Left lung (tissue), 10 donors: ENCODE measurements around the gene GSG1L2. TPM values are rescaled to one million over a fixed set of nuclear protein-coding genes. Genes with fewer than 3 reads are reported as not detected.

ENCODE experiments used
- ATAC-seq: fragments of 200-7000 bp; cut with Tn5 transposase; one replicate; pipeline ENCODE4 v1.9.1; 2020; ENCODE audit warnings: moderate library complexity
- DNase-seq, 4 donors: peaks; one replicate each; pipeline ENCODE4 v3.0.0-alpha.2; 2013 to 2020
- H3K27ac ChIP-seq, 2 donors: fragments of 200-600 bp; sonication (generic) in 1 of 2; one replicate each; pipeline versions ENCODE4 v1.5.0 to v1.8.0; 2020 to 2021
- H3K27me3 ChIP-seq, 2 donors: fragments of 200-600 bp; sonication (generic) in 1 of 2; one replicate each; pipeline versions ENCODE4 v1.5.0 to v1.8.0; 2020 to 2021
- H3K36me3 ChIP-seq, 2 donors: fragments of 200-600 bp; sonication (generic) in 1 of 2; one replicate each; pipeline versions ENCODE4 v1.5.0 to v1.8.0; 2020 to 2021
- H3K4me1 ChIP-seq, 2 donors: fragments of 200-600 bp; one replicate each; pipeline ENCODE4 v1.8.0; 2021
- H3K4me3 ChIP-seq, 2 donors: fragments of 200-600 bp; sonication (generic) in 1 of 2; one replicate each; pipeline versions ENCODE4 v1.5.0 to v1.8.0; 2020 to 2021; ENCODE audit warnings: mild to moderate bottlenecking in 1 of 2
- H3K9me3 ChIP-seq, 2 donors: fragments of 200-600 bp; sonication (generic) in 1 of 2; one replicate each; pipeline versions ENCODE4 v1.5.0 to v1.8.0; 2020 to 2021
- intact Hi-C, 2 donors: fragments of 100-400 bp; cut with DNase I; formaldehyde crosslinking; loops; one replicate each; pipeline versions ENCODE4 v1.11.2 to v1.14.2; 2022
- polyA plus RNA-seq, 6 donors: library from polyadenylated mRNA; unstranded; fragments of 120-200 nt; gene quantifications; one replicate each; pipeline ENCODE4 v1.2.1, GENCODE V29; 2013; ENCODE audit not compliant: insufficient read length in 6 of 6
- total RNA-seq, 2 donors: library from RNA; stranded (reverse); fragmentation: NEBNext Ultra II Directional; extraction: Animal tissue kit (Norgen Biotek cat#: 25700); gene quantifications; one replicate each; pipeline ENCODE4 v1.2.1, GENCODE V29; 2021
- TF ChIP-seq, protein P1 (sequence below), 2 donors: fragments of 200-600 bp; sonication (generic) in 1 of 2; IDR thresholded peaks; one replicate each; pipeline versions ENCODE4 v1.5.0 to v1.8.0; 2021; ENCODE audit warnings: antibody characterized with exemption in 2 of 2
- donor health status: DM: no; HTN: yes; CAD: no.
- donor health status: DM: no; HTN: no; CAD: no.

GSG1L2 gene
- total and polyA plus RNA-seq, 8 donors = not detected

DNA sequence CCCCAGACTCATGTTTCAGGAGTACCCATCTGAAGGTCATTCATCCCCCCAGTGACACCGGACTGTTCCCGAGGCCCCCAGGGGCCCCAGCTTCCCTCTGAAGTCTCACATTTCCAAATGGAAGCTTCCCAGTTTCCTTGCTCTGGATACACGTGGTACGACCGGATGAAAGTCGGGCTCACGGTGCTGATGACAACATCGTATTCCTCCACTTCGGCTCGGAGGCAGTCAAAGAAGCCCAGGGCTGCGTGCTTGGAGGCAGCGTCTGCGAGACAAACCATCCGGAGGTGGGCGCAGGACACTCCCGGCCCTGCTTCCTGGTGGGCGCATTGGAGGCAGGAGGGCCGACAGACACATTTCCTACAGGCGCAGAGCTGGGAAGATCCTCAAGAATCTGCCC is 49.2 kb downstream of the GSG1L2 start:
- Histone ChIP-seq H3K4me1 (no peaks in the 10 kb centered on the region), H3K36me3 (no peaks in the 10 kb centered on the region), H3K27me3 (peaks cover 0 to 44% of the 10 kb centered on the region in 2 donors), H3K4me3 (no peak overlapping the region), H3K9me3 (no peaks in the 10 kb centered on the region), H3K27ac (no peak overlapping the region)
- intact Hi-C loops = no loop called here
- TF ChIP-seq, protein P1, sequence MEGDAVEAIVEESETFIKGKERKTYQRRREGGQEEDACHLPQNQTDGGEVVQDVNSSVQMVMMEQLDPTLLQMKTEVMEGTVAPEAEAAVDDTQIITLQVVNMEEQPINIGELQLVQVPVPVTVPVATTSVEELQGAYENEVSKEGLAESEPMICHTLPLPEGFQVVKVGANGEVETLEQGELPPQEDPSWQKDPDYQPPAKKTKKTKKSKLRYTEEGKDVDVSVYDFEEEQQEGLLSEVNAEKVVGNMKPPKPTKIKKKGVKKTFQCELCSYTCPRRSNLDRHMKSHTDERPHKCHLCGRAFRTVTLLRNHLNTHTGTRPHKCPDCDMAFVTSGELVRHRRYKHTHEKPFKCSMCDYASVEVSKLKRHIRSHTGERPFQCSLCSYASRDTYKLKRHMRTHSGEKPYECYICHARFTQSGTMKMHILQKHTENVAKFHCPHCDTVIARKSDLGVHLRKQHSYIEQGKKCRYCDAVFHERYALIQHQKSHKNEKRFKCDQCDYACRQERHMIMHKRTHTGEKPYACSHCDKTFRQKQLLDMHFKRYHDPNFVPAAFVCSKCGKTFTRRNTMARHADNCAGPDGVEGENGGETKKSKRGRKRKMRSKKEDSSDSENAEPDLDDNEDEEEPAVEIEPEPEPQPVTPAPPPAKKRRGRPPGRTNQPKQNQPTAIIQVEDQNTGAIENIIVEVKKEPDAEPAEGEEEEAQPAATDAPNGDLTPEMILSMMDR (IDR thresholded peaks at IDR 0.05) = no peak
- ATAC-seq (no peak), DNase-seq (peak in 1 of 4 donors; percentile 69)

DNA sequence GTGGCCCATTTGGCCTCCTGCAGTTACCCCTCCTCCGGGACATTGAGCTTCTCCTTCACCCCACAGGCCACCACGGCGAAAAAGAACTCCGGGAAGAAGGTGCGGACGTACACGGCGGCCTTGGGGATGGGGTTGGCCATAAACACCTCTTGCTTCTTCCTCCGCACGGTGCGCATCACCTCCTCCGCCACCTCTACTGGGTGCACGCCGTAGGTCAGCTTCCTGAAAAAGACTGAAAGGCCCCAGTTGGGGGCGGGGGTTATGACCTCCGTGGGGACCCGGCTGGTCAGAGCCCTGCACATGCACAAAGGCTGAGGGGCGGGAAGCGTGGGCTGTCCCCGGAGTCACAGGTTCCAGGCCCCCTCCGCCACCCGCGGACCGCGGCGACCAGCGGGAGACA is 50.4 kb downstream of the GSG1L2 start:
- TF ChIP-seq, protein P1 (IDR thresholded peaks at IDR 0.05) = no peak
- intact Hi-C loops = no loop called here
- Histone ChIP-seq H3K36me3 (no peaks in the 10 kb centered on the region), H3K27me3 (peaks cover 0 to 47% of the 10 kb centered on the region in 2 donors), H3K9me3 (no peaks in the 10 kb centered on the region), H3K4me3 (no peak overlapping the region), H3K27ac (no peak overlapping the region), H3K4me1 (no peaks in the 10 kb centered on the region)
- no peak for DNase-seq
- no peak for ATAC-seq

DNA sequence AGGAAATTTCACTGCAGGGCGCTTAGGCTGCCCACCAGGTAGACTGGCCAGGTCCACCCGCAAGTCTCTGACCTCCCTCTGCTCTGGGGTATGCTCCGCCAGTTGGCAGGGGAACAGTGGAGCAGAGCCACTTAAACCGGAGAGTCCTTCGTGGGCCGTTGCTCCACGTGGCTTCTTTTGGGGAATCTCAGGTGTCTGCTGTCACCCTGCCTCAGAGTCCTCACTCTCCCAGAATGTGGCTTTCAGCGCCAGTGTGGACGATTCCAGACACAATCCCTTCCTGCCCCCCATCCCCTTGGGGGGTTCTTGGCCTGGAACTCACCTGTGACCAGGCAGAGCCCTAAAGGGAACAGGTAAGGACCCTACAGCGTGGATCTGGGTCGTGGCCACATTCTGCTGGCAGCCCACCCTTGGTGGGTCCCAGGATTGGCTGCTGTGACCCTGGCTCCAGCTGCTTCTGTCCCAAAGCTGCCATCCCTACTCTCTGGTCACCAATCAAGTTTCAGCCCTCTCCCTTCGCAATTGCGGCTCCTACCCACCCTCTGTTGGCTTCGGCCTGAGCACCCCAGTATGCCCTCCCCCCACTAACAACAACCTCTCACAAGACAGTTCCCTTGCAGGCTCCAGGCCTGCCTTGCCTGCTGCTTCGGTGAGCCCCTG is 52.7 kb downstream of the GSG1L2 start:
- TF ChIP-seq, protein P1 (IDR thresholded peaks at IDR 0.05) = no peak
- no peaks in the 10 kb centered on the region for H3K36me3 ChIP-seq
- H3K4me1 ChIP-seq = no peaks in the 10 kb centered on the region
- peaks cover 0 to 52% of the 10 kb centered on the region in 2 donors for H3K27me3 ChIP-seq
- ATAC-seq (no peak), DNase-seq (no peak)
- no peak overlapping the region for H3K4me3 ChIP-seq
- intact Hi-C loops = no loop called here
- H3K9me3 ChIP-seq = no peaks in the 10 kb centered on the region
- no peak overlapping the region for H3K27ac ChIP-seq

DNA sequence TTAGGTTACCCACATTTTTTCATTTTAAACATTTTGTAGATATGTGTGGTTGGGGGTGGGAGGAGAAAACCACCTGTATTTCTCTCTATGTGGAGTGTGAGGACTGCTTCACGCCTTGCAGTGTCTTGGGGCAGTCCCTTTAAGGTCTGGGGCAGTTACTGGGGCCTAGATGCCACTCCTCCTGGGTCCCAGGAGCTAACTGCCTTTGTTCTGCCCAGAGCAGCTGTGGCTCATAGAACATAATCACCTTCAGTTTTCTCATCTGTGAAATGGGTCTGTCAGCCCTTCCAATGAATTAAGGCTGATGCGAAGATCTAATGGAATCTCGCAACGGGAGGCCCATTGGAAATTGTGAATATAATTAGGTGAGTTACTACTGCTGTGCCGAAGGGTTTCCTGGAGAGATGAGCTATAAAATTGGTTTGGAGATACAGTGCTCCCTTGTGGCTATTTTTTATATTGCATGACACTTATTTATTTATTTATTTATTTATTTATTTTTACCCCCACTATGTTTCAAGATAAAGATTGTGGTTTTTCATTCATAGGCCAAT is 53.4 kb downstream of the GSG1L2 start:
- intact Hi-C loops = no loop called here
- H3K27me3 ChIP-seq = peaks cover 0 to 58% of the 10 kb centered on the region in 2 donors
- peak; percentile 44 for ATAC-seq
- no peaks in the 10 kb centered on the region for H3K36me3 ChIP-seq
- TF ChIP-seq, protein P1 (IDR thresholded peaks at IDR 0.05) = peak in 1 of 2 donors; percentile 69
- no peak overlapping the region for H3K27ac ChIP-seq
- H3K9me3 ChIP-seq = no peaks in the 10 kb centered on the region
- H3K4me3 ChIP-seq = no peak overlapping the region
- peak in 1 of 4 donors; percentile 45 for DNase-seq
- H3K4me1 ChIP-seq = no peaks in the 10 kb centered on the region

DNA sequence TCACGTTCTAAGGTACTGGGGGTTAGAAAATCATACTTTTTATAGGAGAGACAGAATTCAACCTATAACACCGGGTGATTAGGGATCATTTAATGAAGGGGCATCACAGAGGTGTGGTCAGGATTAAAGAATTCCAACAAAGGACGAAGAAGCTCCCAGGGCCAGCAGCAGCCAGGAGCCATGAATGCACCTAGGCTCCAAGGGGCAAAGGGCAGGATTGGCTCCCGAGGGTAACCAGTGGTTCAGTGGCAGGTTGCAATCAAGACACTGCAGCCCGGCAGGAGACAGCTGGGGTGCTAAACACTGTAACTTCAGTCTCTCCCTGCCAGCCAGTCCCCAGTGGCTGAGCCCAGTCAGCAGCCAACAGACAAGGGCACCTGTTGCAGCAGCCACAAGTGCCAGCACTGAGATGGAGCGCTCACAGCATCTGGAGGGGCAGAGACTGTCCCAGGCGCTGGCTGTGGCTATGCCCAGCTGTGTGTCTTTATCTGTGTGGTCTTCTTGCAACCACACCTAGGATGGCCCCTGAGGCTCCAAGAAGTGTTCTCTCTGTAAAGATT is 54.4 kb downstream of the GSG1L2 start:
- no peak overlapping the region for H3K27ac ChIP-seq
- no peak for ATAC-seq
- intact Hi-C loops = no loop called here
- no peak overlapping the region for H3K4me3 ChIP-seq
- no peaks in the 10 kb centered on the region for H3K36me3 ChIP-seq
- no peak for DNase-seq
- TF ChIP-seq, protein P1 (IDR thresholded peaks at IDR 0.05) = no peak
- H3K27me3 ChIP-seq = peaks cover 0 to 58% of the 10 kb centered on the region in 2 donors
- no peaks in the 10 kb centered on the region for H3K9me3 ChIP-seq
- H3K4me1 ChIP-seq = no peaks in the 10 kb centered on the region
